NCI-H187 (cell line): ENCODE results near the gene TPD52L2.

Experiments used
- DNase-seq, 2 experiments: peaks; one replicate each; lab custom pipeline; 2025; lab: John Stamatoyannopoulos, UW

The TPD52L2 gene

GRCh38 chr20:63864978-63865640, at the start of gene TPD52L2:
Gene TPD52L2, plus strand, starts transcription at chr20:63865270. Its CDS starts 96 bp downstream, at chr20:63865366.
- DNase-seq, result peak; percentile 97 to 99

- no peak for DNase-seq
Observed at GRCh38 chr20:63815615-63816253, 49.3 kb upstream of the TPD52L2 start.

GRCh38 chr20:63819224-63819921, 45.7 kb upstream of the TPD52L2 start:
- no peak for DNase-seq

GRCh38 chr20:63821811-63822210, 43.3 kb upstream of the TPD52L2 start:
- DNase-seq, result no peak

- no peak for DNase-seq
Observed at GRCh38 chr20:63822276-63822696, 42.8 kb upstream of the TPD52L2 start.

GRCh38 chr20:63823691-63824311, 41.3 kb upstream of the TPD52L2 start:
- DNase-seq, result no peak

- no peak for DNase-seq
Observed at GRCh38 chr20:63825331-63826118, 39.5 kb upstream of the TPD52L2 start.

GRCh38 chr20:63826753-63827152, 38.3 kb upstream of the TPD52L2 start:
- DNase-seq, result no peak

GRCh38 chr20:63828124-63828523, 36.9 kb upstream of the TPD52L2 start:
- DNase-seq, result no peak

GRCh38 chr20:63828545-63828944, 36.5 kb upstream of the TPD52L2 start:
- DNase-seq, result no peak

GRCh38 chr20:63828951-63829350, 36.1 kb upstream of the TPD52L2 start:
- no peak for DNase-seq

GRCh38 chr20:63829603-63829944, 35.5 kb upstream of the TPD52L2 start:
- DNase-seq, result no peak

GRCh38 chr20:63829945-63830835, 34.9 kb upstream of the TPD52L2 start:
- no peak for DNase-seq

GRCh38 chr20:63830841-63831588, 34.1 kb upstream of the TPD52L2 start, which contains the start of gene ZBTB46:
Gene ZBTB46, minus strand, starts transcription at chr20:63831264. Its CDS starts 40,507 bp downstream, at chr20:63790757.
- DNase-seq, result peak; percentile 18 to 54

- no peak for DNase-seq
Observed at GRCh38 chr20:63831646-63831992, 33.5 kb upstream of the TPD52L2 start.

- DNase-seq, result no peak
Observed at GRCh38 chr20:63831993-63832686, 32.9 kb upstream of the TPD52L2 start.

GRCh38 chr20:63833776-63834490, 31.1 kb upstream of the TPD52L2 start:
- DNase-seq, result no peak

- DNase-seq, result no peak
Observed at GRCh38 chr20:63834491-63834880, 30.6 kb upstream of the TPD52L2 start.
